Stimulated activated CD8-positive, alpha-beta memory T cell treated with anti-CD3 and anti-CD28 coated beads, Interleukin-15, amount 100 ng/mL, for 4 hours (primary cell): ENCODE measurements around the gene PSMC5.
A peak's percentile ranks its signal among the peaks of the same experiment; 100 is the strongest.

Experiments used
- DNase-seq, 2 donors: peaks; one replicate each; pipeline ENCODE4 v3.0.0-alpha.2; 2020; ENCODE audit warnings: low read depth in 2 of 2

Gene PSMC5

DNA sequence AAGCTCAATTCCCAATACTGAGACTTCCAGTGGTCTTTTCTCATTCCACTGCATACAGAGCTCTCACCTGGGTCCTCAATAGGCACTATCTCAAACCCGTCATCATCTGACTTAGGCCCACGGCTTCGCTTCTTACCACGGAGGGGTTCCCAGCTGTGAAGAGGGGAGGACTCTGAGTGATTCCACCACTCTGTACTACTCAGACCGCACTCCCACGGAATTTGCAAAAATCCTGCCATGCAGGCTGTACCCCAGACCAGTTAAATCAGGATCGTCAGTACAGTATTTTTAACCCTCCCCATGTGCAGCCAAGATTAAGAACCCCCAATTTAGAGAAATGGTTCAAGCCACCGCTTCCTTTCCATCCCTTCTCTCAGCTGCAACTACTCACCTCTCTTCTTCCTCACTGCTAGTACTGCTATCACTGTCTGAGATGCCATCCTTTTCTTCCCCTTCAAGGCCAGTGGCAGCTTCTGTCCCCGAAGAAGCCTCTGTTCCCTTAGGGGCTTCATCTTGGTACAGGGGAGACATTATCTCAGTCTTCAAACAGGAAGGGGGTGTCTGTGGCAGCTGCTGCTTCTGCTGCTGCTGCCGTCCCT is 6.2 kb upstream of the PSMC5 start:
- DNase-seq, result no peak

DNA sequence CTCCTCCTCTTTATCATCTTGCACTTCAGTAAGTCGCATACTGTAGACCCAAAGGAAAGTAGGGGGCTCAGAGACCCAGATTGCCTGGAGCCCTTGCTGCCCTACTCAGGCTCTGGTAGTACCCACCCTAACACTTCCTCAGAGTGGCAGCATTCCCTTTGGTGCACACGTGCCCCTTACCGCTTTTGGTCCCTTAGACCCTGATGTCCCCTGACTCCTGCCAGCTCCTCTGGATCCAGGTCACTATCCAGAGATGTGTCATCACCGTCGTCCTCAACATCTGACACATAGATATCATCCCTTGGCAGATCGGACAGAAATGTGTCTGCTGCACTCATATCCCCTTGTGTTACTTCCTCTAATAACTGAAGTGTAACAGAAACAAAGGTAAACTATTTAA is 5.4 kb upstream of the PSMC5 start:
- DNase-seq, result no peak

- DNase-seq, result no peak
Measured at GRCh38 chr17:63822537-63822936, 4.7 kb upstream of the PSMC5 start.

- no peak for DNase-seq
Measured at GRCh38 chr17:63823659-63824331, 3.4 kb upstream of the PSMC5 start.

DNA sequence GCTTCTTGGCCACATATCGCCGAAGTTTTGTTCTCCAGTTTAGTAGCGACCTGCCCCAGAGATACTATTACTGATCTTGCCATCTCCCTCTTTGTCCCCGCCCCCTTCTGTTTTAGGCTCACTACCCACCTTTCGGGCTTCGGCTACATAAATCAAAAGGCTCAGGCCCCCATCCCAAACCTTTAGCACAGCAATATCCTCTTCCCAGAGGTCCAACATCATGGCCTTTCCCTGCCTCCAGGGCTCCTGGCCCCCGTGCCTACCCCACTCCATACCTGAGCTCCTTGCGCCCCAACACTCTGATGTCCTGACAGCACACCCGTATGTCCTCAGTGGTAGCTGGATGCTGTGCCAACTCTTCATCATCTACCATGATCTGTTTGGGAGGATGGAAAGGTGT is 2.9 kb upstream of the PSMC5 start:
- no peak for DNase-seq

- no peak for DNase-seq
Measured at GRCh38 chr17:63826468-63827001, 696 bp upstream of the PSMC5 start.

GRCh38 chr17:63827801-63828221 is 580 bp downstream of the PSMC5 start:
- DNase-seq, result no peak

GRCh38 chr17:63828936-63829335 is 1.7 kb downstream of the PSMC5 start:
- DNase-seq, result no peak

- DNase-seq, result no peak
Measured at GRCh38 chr17:63830278-63830677, 3.0 kb downstream of the PSMC5 start.

DNA sequence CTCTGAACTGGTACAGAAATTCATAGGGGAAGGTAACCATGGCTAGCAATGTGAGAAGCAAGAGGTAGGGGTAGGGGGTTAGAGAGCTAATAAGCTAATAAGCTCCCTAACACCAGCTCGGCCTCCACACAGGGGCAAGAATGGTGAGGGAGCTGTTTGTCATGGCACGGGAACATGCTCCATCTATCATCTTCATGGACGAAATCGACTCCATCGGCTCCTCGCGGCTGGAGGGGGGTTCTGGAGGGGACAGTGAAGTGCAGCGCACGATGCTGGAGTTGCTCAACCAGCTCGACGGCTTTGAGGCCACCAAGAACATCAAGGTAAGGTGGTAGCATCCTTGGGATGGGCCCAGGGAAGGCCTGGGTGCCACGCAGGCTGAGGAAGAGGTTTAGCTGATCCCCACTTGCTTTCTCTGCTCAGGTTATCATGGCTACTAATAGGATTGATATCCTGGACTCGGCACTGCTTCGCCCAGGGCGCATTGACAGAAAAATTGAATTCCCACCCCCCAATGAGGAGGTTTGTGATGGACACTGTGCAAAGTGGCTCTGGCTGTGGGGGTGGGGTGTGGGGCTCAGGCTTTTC is 3.8 kb downstream of the PSMC5 start:
- no peak for DNase-seq

- DNase-seq, result no peak
Measured at GRCh38 chr17:63831505-63831904, 4.3 kb downstream of the PSMC5 start.

DNA sequence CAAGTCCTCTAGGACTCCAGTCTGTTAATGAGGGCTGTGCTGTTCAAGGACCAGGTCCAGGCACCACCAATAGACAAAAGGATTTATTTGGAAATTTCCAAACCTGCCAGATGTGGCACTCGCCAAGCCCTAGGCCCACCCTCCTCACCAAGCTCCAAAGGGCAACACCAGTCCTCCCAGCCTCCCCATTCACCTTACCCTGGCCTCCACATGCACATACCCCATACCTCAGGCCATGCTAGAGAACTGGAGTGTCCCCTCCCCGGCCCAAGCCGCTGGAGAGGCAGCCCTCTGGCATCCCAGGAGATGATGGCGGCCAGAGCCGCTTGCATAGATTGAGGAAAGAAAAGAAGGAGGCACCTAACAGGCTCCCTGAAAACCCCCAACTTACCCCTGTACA is 4.8 kb downstream of the PSMC5 start:
- DNase-seq, result no peak

DNA sequence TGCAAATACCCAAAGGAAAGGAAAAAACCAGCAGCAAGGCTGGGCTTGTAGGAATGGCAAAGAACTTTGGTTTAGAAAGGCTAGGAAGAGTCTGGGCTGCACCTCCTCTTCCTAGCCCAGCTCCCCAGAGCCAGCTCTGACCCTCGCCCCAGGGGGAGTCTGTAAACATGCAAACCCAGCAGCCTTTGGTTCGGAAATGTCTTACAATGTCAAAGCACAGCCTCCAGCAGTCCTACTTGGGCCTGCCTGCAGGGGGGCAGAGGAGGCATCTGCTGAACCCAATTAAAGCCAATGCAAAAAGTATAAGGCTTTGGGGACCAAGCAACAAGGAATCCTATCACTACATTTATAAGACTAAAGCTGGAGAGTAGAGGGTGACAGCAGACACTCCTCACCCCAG is 5.2 kb downstream of the PSMC5 start:
- DNase-seq, result no peak

DNA sequence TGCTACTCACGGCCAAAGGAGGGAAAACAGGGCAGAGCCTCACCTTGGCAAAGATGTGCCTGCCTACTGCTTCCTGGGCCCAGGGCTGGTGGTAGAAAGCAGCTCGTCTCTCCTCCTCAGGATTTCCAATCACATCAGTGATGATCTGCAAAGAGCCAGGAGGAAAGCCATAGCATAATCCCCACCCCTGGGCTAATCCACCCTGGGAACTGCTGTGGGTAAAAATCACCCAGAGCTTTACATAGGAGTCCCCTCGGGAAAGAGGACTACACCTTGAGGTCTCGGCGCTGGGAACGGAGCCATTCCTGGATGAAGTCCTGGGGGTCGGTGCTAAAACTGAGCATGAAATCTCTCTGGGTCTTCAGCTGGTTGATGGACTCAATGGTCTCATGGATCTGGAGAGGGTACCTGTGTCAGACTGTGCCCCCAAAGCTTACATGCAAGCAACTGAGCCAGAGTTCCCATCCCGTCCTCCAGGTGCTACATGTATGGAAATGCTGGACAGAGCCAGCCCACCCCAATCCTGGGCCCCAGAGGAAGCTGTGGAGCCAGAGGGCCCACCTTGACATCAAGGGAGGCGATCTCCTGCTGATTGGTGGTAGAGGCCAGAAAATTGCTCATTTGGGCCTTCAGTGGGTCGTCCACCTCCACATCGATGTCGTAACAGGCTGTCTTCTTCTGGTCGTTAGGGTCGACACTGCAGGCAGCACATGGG is 6.0 kb downstream of the PSMC5 start:
- DNase-seq, result no peak

DNA sequence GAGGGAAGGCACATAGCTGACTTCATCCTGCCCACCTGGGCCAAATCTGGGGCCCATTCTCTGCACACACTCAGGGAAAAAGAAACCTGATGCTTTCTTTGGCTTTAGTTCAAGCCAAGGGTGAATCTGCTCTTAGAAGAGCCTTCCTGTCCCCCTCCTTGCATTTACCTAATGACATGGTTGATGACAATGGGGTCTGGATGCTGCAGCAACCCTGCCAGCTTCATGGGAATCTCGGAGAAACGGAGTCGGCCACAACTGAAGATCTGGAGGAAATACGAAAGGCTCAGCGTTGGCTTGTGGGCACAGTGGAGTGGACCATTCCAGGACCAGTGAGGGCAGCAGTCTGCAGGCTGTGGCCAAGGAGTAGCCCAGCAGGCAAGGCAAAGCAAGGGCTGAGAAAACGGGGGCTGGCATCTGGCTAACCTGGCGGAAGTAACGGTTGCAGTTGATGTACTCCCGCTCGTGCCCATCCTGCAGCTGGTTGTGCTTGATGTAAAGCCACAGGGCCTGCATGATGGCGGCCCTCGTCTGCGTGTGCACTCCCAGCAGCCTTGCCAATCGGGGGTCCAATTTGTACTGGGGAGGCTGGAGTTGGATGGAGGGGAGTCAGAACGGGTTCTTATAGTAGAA is 6.6 kb downstream of the PSMC5 start:
- DNase-seq, result no peak

DNA sequence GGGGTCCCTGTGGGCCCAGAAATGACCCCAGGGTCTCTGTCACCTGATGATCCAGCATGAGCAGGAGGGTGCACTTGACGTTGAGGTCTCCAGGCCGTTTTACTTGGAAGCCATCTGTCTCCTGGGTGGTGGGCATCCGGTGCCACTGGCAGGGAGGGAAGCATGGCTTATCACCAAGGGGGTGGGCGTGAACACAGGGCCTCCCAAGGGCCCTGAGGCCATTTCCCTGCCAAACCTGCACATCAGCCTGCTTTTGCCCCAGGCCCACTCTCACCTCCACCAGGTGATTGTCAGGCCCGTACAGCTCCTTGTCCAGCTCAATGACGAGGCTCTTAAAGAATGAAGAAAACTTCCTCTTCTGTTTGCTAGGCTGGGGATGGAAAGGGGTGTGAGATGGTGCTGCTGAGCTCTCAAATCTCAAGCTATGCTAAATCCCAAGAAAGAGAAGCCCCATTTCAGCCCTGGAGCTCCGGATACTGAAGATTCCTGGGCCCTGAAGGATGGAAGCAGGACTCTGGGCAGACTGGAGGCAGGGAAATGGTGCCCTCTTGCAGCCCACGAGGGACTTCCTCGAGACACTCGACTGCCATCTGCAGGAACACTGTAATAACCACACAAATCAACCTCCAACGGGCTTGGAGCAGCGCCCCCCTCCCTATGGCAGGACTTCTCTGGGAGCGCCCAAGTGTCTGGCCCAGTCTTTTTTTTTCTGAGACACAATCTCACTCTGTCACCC is 7.4 kb downstream of the PSMC5 start:
- peak in 1 of 2 donors; percentile 24 for DNase-seq

DNA sequence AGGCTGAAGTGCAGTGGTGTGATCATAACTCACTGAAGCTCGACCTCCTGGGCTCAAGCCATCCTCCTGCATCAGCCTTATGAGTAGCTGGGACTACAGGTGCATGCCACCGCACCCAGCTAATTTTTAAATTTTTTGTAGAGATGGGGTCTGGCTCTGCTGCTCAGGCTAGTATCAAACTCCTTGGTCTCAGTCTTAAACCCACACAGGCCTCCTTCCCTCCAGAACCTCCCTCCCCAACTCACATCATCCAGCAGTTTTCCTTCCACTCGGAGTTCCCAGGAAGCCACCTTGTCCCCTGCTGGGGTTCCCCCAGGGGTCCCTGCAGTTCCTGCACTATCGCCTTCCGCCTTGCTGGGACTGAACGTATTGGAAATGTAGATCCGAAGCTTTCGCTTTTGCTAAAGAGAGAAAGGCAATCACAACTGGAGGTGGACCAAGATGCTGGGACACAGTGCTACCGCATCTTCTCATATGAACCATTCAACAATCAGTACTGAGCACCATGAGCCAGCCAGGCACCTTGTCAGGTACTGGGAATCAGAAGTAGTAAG is 8.0 kb downstream of the PSMC5 start:
- no peak for DNase-seq

DNA sequence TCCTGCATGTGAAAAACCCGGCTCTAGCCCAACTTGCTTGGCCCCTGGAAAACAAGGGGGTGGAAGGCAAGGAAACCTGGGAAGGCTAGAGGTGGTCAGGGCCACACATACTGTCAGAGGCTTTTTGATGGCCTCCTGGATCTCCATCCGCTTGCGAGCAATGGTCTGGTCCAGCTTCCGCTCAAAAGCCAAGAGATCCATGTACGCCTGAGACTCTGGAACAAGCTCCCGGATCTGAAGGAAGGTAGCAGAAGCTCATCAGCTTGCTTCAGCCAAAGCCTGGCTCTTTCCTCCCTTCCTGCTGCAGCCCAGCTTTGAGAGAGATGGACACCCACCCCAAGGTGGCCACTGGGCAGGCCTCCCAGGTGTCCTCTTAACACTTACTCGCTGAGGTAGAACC is 9.6 kb downstream of the PSMC5 start:
- no peak for DNase-seq

- no peak for DNase-seq
Measured at GRCh38 chr17:63837480-63837879, 10.2 kb downstream of the PSMC5 start.

DNA sequence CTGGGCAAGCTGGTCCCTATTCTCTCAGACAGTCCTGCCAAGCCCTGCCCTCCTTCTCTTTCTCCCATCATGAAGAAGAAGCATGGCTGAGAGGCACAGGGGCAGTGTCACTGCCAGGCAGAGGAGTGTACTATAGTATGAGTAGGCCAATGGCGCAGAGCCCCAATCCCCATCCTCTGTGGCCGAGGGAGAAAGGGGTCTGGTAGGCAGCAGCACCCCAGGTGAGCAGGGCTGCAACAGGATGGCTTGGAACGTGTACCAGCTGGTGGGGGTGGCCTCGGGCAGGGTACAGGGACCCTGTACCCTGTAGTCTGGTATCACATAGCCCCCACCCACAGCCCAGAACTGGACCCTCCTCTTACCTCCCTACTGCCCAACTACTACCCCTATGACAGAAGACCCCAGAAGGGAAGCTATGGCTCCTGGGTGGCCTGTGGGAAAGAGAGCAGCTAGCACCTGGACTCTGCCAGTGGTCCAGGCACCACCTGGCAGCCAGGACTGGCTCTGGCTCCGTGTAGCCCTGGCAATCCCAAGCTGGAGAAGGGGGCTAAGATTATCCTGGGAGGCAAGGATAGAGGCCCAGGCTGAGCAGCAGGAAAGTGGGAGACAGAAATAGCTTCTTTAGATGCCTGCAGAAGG is 10.8 kb downstream of the PSMC5 start:
- DNase-seq, result no peak
